Measurements from ENCODE around the gene SLC2A8. TPM values are rescaled to one million over a fixed set of nuclear protein-coding genes. Genes with fewer than 3 reads are reported as not detected.
A peak's percentile ranks its signal among the peaks of the same experiment; 100 is the strongest.

The SLC2A8 gene
- total and polyA plus RNA-seq, 12 donors: 17.1 to 121 (median 62.0) TPM

GRCh38 chr9:127444921-127445850 lies 48.2 kb downstream of the SLC2A8 start:
- no peaks in the 10 kb centered on the region for H3K27me3 ChIP-seq
- 91 to 94% (median 93%) methylated on average over 15 of the region's 15 CpGs for WGBS, 4 donors
- TF ChIP-seq, protein P1, sequence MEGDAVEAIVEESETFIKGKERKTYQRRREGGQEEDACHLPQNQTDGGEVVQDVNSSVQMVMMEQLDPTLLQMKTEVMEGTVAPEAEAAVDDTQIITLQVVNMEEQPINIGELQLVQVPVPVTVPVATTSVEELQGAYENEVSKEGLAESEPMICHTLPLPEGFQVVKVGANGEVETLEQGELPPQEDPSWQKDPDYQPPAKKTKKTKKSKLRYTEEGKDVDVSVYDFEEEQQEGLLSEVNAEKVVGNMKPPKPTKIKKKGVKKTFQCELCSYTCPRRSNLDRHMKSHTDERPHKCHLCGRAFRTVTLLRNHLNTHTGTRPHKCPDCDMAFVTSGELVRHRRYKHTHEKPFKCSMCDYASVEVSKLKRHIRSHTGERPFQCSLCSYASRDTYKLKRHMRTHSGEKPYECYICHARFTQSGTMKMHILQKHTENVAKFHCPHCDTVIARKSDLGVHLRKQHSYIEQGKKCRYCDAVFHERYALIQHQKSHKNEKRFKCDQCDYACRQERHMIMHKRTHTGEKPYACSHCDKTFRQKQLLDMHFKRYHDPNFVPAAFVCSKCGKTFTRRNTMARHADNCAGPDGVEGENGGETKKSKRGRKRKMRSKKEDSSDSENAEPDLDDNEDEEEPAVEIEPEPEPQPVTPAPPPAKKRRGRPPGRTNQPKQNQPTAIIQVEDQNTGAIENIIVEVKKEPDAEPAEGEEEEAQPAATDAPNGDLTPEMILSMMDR (IDR thresholded peaks at IDR 0.05): no peak
- no peak for TF ChIP-seq POLR2A (IDR thresholded peaks at IDR 0.05)
- intact Hi-C loops (cut with DNase I): no loop called here
- peaks cover 0 to 81% of the 10 kb centered on the region in 2 donors for H3K36me3 ChIP-seq (replicated peaks in 1 of 2)
- no peaks in the 10 kb centered on the region for H3K9me3 ChIP-seq (replicated peaks in 1 of 3)
- peak overlapping the region in 1 of 5 donors; percentile 32 for H3K27ac ChIP-seq
- H3K4me1 ChIP-seq (replicated peaks in 1 of 2): peaks cover 6 to 24% of the 10 kb centered on the region in 2 donors
- peak in 2 of 7 donors; percentile 23 to 48 for DNase-seq
- H3K4me3 ChIP-seq: no peak overlapping the region

GRCh38 chr9:127445851-127446712 lies 49.1 kb downstream of the SLC2A8 start:
- Histone ChIP-seq H3K27ac (no peak overlapping the region), H3K36me3 (replicated peaks in 1 of 2) (peaks cover 0 to 72% of the 10 kb centered on the region in 2 donors), H3K9me3 (replicated peaks in 1 of 3) (no peaks in the 10 kb centered on the region), H3K27me3 (no peaks in the 10 kb centered on the region), H3K4me3 (no peak overlapping the region), H3K4me1 (replicated peaks in 1 of 2) (peaks cover 9 to 27% of the 10 kb centered on the region in 2 donors)
- TF ChIP-seq, protein P1 (IDR thresholded peaks at IDR 0.05): no peak
- no peak for TF ChIP-seq POLR2A (IDR thresholded peaks at IDR 0.05)
- intact Hi-C loops (cut with DNase I): no loop called here
- DNase-seq: no peak
- 86 to 96% (median 91%) methylated on average over 4 of the region's 4 CpGs for WGBS, 4 donors

- H3K27me3 ChIP-seq: no peaks in the 10 kb centered on the region
- no peak overlapping the region for H3K4me3 ChIP-seq
- 84 to 91% (median 88%) methylated on average over 6 to 7 of the region's 7 CpGs for WGBS, 4 donors
- intact Hi-C loops (cut with DNase I): no loop called here
- H3K9me3 ChIP-seq (replicated peaks in 1 of 3): no peaks in the 10 kb centered on the region
- H3K36me3 ChIP-seq (replicated peaks in 1 of 2): peaks cover 0 to 67% of the 10 kb centered on the region in 2 donors
- no peak overlapping the region for H3K27ac ChIP-seq
- TF ChIP-seq, protein P1 (IDR thresholded peaks at IDR 0.05): no peak
- no peak for TF ChIP-seq POLR2A (IDR thresholded peaks at IDR 0.05)
- no peak for DNase-seq
- H3K4me1 ChIP-seq (replicated peaks in 1 of 2): peaks cover 9 to 27% of the 10 kb centered on the region in 2 donors
Measured at GRCh38 chr9:127446713-127447415, 49.9 kb downstream of the SLC2A8 start.

All from adrenal gland (tissue), 12 donors.